Measurements from ENCODE around the gene PTPN4.
A peak's percentile ranks its signal among the peaks of the same experiment; 100 is the strongest.

PTPN4 gene

DNA sequence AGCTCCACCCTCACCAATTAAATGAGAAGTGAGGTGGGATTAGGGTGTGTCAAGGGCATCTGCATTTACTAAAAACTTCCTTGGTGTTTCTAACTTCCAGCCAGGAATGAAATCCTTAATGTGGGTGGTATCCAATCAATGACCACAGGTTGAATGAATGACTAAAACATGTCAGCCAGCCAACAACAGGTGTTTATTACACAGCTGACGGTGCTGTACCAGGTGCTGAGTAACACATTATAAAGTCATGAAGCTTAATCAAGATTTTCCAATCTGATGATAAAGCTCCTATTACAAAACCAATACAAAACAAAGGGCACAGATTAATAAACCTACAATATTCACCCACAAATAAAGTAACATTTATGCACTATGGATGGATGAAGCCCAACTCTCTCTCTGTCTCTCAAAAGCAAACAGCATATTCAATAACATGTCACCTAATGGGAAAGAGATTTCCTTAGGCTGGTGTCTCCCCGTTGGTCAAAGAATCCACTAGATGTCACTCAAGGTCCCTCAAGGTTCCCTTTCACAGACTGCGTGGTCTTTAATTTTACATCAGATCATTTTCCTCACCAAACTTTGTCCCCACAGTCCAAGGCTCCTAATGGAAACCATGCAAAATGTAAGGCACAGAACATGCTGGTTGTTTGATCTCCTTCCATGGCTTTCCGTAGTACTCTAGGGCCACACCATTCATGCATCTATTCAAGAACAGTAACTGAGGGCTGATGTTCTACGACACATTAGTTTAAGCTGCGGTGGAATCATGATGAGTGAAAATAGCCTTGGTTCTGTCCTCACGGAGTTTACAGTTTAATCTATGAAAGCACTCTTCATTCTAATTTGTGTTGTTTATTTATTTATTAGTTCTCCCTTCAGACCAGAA, 6.4 kb upstream of the PTPN4 start:
- peak; percentile 88 for ATAC-seq
- TF ChIP-seq, protein P1, sequence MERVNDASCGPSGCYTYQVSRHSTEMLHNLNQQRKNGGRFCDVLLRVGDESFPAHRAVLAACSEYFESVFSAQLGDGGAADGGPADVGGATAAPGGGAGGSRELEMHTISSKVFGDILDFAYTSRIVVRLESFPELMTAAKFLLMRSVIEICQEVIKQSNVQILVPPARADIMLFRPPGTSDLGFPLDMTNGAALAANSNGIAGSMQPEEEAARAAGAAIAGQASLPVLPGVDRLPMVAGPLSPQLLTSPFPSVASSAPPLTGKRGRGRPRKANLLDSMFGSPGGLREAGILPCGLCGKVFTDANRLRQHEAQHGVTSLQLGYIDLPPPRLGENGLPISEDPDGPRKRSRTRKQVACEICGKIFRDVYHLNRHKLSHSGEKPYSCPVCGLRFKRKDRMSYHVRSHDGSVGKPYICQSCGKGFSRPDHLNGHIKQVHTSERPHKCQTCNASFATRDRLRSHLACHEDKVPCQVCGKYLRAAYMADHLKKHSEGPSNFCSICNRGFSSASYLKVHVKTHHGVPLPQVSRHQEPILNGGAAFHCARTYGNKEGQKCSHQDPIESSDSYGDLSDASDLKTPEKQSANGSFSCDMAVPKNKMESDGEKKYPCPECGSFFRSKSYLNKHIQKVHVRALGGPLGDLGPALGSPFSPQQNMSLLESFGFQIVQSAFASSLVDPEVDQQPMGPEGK (CRISPR knock-in tag; IDR thresholded peaks at IDR 0.05; ENCODE audit: borderline replicate concordance) = no peak
- TF ChIP-seq, protein P2, sequence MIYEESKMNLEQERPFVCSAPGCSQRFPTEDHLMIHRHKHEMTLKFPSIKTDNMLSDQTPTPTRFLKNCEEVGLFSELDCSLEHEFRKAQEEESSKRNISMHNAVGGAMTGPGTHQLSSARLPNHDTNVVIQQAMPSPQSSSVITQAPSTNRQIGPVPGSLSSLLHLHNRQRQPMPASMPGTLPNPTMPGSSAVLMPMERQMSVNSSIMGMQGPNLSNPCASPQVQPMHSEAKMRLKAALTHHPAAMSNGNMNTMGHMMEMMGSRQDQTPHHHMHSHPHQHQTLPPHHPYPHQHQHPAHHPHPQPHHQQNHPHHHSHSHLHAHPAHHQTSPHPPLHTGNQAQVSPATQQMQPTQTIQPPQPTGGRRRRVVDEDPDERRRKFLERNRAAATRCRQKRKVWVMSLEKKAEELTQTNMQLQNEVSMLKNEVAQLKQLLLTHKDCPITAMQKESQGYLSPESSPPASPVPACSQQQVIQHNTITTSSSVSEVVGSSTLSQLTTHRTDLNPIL (CRISPR knock-in tag; IDR thresholded peaks at IDR 0.05; ENCODE audit: low read depth) = no peak
- TF ChIP-seq ZNF8 (CRISPR knock-in tag; IDR thresholded peaks at IDR 0.05) (no peak), BACH2 (CRISPR knock-in tag; IDR thresholded peaks at IDR 0.05; ENCODE audit: borderline replicate concordance) (no peak), RARB (CRISPR knock-in tag; IDR thresholded peaks at IDR 0.05) (no peak), PPARA (CRISPR knock-in tag; IDR thresholded peaks at IDR 0.05; ENCODE audit: borderline replicate concordance) (no peak), SNAI2 (CRISPR knock-in tag; IDR thresholded peaks at IDR 0.05) (no peak), GLIS3 (CRISPR knock-in tag; IDR thresholded peaks at IDR 0.05) (no peak), TOX (CRISPR knock-in tag; IDR thresholded peaks at IDR 0.05; ENCODE audit: borderline replicate concordance) (no peak), TCF4 (CRISPR knock-in tag; IDR thresholded peaks at IDR 0.05; ENCODE audit: borderline replicate concordance) (no peak), ESRRG (CRISPR knock-in tag; IDR thresholded peaks at IDR 0.05) (no peak), ISL1 (CRISPR knock-in tag; IDR thresholded peaks at IDR 0.05) (no peak), ARNTL (CRISPR knock-in tag; IDR thresholded peaks at IDR 0.05; ENCODE audit: borderline replicate concordance, low read depth) (no peak), ZFP3 (CRISPR knock-in tag; IDR thresholded peaks at IDR 0.05) (no peak), CSDC2 (CRISPR knock-in tag; IDR thresholded peaks at IDR 0.05) (no peak)
- TF ChIP-seq, protein P3, sequence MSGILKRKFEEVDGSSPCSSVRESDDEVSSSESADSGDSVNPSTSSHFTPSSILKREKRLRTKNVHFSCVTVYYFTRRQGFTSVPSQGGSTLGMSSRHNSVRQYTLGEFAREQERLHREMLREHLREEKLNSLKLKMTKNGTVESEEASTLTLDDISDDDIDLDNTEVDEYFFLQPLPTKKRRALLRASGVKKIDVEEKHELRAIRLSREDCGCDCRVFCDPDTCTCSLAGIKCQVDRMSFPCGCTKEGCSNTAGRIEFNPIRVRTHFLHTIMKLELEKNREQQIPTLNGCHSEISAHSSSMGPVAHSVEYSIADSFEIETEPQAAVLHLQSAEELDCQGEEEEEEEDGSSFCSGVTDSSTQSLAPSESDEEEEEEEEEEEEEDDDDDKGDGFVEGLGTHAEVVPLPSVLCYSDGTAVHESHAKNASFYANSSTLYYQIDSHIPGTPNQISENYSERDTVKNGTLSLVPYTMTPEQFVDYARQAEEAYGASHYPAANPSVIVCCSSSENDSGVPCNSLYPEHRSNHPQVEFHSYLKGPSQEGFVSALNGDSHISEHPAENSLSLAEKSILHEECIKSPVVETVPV (CRISPR knock-in tag; IDR thresholded peaks at IDR 0.05) = no peak

DNA sequence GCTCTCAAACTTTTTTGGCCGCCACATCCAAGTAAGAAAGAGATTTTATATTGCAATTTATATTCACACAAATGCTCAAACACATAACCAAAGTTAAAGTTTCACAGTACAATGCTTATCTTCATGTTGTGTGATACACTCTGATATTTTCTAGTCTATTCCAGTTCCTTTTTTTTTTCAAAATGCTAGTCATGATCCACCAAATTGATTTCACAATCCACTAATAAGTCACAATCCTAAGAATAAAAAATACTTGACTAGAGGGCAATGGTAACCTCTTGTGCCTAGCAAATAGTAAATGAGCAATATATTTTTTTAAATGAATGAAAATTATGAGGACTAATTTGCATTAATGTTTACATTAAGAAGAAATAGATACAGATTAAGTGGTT, 5.8 kb upstream of the PTPN4 start:
- no peak for TF ChIP-seq ZC3H10 (CRISPR knock-in tag; IDR thresholded peaks at IDR 0.05)
- TF ChIP-seq PPARA (CRISPR knock-in tag; IDR thresholded peaks at IDR 0.05; ENCODE audit: borderline replicate concordance) = no peak
- TF ChIP-seq SNAI2 (CRISPR knock-in tag; IDR thresholded peaks at IDR 0.05) = no peak
- no peak for ATAC-seq

- ATAC-seq = no peak
- no peak for TF ChIP-seq ZFP30 (CRISPR knock-in tag; IDR thresholded peaks at IDR 0.05)
- no peak for TF ChIP-seq ZC3H10 (CRISPR knock-in tag; IDR thresholded peaks at IDR 0.05)
- no peak for TF ChIP-seq GLIS3 (CRISPR knock-in tag; IDR thresholded peaks at IDR 0.05)
- no peak for TF ChIP-seq SNAI2 (CRISPR knock-in tag; IDR thresholded peaks at IDR 0.05)
- TF ChIP-seq ZFP3 (CRISPR knock-in tag; IDR thresholded peaks at IDR 0.05) = no peak
- no peak for TF ChIP-seq CSDC2 (CRISPR knock-in tag; IDR thresholded peaks at IDR 0.05)
- TF ChIP-seq TCF4 (CRISPR knock-in tag; IDR thresholded peaks at IDR 0.05; ENCODE audit: borderline replicate concordance) = no peak
- TF ChIP-seq, protein P3 (CRISPR knock-in tag; IDR thresholded peaks at IDR 0.05) = no peak
- no peak for TF ChIP-seq ESRRG (CRISPR knock-in tag; IDR thresholded peaks at IDR 0.05)
- no peak for TF ChIP-seq RARB (CRISPR knock-in tag; IDR thresholded peaks at IDR 0.05)
- no peak for TF ChIP-seq ZNF565 (CRISPR knock-in tag; conservative IDR thresholded peaks at IDR 0.05; ENCODE audit: low read depth)
- no peak for TF ChIP-seq ISL1 (CRISPR knock-in tag; IDR thresholded peaks at IDR 0.05)
Measured at GRCh38 chr2:119755906-119756305, 3.8 kb upstream of the PTPN4 start.

DNA sequence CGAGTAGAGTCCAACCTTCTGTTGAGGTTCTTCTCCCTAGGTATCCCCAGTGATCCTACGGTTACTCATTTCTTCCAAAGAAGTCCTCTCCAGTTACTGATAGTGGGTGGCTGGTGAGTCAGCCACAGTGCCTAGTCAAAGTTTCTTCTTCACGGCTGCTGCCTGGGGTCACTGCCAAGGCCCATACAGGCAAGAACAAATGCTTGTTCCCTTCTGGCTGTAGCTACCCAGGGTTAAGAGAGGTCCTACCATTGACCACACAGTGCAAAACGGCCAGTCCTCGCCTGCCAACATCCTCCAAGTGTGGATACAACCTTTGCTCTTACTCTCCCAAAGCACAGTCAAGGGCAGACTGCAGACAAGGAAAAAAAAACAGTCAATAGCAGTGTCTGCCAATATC, 2.9 kb upstream of the PTPN4 start:
- ATAC-seq = no peak
- no peak for TF ChIP-seq GLIS3 (CRISPR knock-in tag; IDR thresholded peaks at IDR 0.05)
- no peak for TF ChIP-seq ZNF8 (CRISPR knock-in tag; IDR thresholded peaks at IDR 0.05)
- no peak for TF ChIP-seq POU6F1 (CRISPR knock-in tag; IDR thresholded peaks at IDR 0.05; ENCODE audit: borderline replicate concordance, low read depth)
- no peak for TF ChIP-seq TCF4 (CRISPR knock-in tag; IDR thresholded peaks at IDR 0.05; ENCODE audit: borderline replicate concordance)
- peak; percentile 37; the same call in 1 of the 2 replicates for TF ChIP-seq ZFP3 (CRISPR knock-in tag; IDR thresholded peaks at IDR 0.05)
- no peak for TF ChIP-seq ISL1 (CRISPR knock-in tag; IDR thresholded peaks at IDR 0.05)
- no peak for TF ChIP-seq BACH2 (CRISPR knock-in tag; IDR thresholded peaks at IDR 0.05; ENCODE audit: borderline replicate concordance)
